Retina (tissue), 1 donor: Measurements from ENCODE around the gene GNA15.

ENCODE experiments used
- DNase-seq: peaks from one replicate; pipeline ENCODE4 v3.0.0-alpha.2; 2016

Gene GNA15

DNA sequence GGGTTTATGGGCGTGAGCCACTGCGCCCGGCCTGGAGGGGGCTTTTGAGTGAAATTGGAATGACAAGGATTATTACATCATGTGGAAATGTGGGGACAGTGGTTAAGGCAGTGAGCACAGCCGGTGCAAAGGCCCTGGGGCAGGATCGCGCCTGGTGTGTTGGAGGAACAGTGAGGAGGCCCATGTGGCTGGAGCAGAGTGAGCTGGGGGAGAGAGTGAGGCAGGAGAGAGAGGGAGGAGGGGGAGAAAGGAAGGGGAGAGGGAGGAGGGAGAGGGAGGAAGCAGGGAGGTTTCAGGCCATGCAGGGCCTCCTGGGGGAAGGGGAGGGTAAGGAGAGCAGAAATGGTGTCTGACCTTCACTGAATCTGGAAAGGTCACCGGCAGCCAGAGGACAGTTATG is 77.3 kb downstream of the GNA15 start:
- DNase-seq = no peak
